ENCODE results near the gene RFTN2. TPM values are rescaled to one million over a fixed set of nuclear protein-coding genes. Genes with fewer than 3 reads are reported as not detected.

The RFTN2 gene
- polyA plus RNA-seq, 1 of the 3 experiments (the other 2 are of a cell fraction): 0.05 TPM

DNA sequence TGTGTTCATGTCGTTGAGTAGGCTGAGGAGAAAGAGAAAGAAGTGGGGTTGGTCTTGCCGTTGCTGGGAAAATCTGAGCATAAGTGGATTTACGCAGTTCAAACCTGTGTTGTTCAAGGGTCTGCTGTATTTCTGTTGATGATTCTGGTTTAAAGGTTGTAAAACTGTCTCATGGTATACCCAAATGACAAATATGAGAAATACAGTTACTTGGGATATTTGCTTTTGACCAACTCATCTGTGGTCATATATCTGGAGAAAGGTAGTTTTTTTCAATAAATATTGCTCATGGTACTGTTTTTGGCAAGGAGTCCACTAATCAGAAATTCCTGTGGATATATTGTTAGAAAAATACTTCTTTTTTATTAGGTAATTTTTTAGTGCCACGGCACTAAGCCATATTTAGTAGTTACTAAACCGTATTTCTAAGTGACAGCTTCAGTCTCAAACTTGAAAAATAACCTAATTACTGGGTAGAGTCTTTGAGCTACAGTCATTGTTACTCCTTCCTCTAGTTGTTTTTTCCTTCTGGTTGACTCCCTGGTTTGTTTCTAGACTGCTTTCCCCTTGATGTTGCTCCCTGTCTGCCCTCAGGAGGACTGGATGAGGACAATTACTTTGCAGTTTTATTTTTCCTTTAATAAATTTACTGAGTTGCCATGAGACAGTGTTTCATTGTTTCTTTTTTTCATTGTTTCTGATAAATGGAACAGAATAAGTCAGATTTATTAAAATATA, 128.1 kb downstream of the RFTN2 start:
- POLR2A ChIA-PET: no interaction called here
- no peak overlapping the region for H3K9ac ChIP-seq
- no peak overlapping the region for H2AFZ ChIP-seq (ENCODE audit: low read depth)
- CTCF ChIA-PET: no interaction called here
- no peak for DNase-seq
- H3K4me2 ChIP-seq: no peak overlapping the region
- H3K9me2 ChIP-seq: no peaks in the 10 kb centered on the region
- H3K27ac ChIP-seq (ENCODE audit: low read depth in 2 of 2, low read length in 1 of 2): no peak overlapping the region
- H3K27me3 ChIP-seq (ENCODE audit: insufficient read depth): no peaks in the 10 kb centered on the region
- TF ChIP-seq, protein P1, sequence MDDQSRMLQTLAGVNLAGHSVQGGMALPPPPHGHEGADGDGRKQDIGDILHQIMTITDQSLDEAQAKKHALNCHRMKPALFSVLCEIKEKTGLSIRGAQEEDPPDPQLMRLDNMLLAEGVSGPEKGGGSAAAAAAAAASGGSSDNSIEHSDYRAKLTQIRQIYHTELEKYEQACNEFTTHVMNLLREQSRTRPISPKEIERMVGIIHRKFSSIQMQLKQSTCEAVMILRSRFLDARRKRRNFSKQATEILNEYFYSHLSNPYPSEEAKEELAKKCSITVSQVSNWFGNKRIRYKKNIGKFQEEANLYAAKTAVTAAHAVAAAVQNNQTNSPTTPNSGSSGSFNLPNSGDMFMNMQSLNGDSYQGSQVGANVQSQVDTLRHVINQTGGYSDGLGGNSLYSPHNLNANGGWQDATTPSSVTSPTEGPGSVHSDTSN (IDR thresholded peaks at IDR 0.05): no peak
- TF ChIP-seq RFX5 (IDR thresholded peaks at IDR 0.05; ENCODE audit: low read length) (no peak), RAD21 (IDR thresholded peaks at IDR 0.05; ENCODE audit: low read length) (no peak)
- H3K79me2 ChIP-seq (ENCODE audit: insufficient read depth): peaks cover 56% of the 10 kb centered on the region
- no peaks in the 10 kb centered on the region for H3K9me3 ChIP-seq
- no peaks in the 10 kb centered on the region for H3K4me1 ChIP-seq (ENCODE audit: control insufficient read depth in 1 of 2, insufficient read depth in 2 of 2, low read depth in 1 of 2, low read length in 1 of 2)
- no peak overlapping the region for H3K4me3 ChIP-seq (ENCODE audit: low read depth in 2 of 2, low read length in 1 of 2)
- peaks cover 36 to 79% of the 10 kb centered on the region in 2 experiments for H3K36me3 ChIP-seq (replicated peaks in 1 of 2; ENCODE audit: control insufficient read depth in 1 of 2, insufficient read depth in 2 of 2, low read length in 1 of 2)
- peaks cover under 1% of the 10 kb centered on the region for H3F3A ChIP-seq (replicated peaks; ENCODE audit: insufficient read depth)
- peaks cover 6% of the 10 kb centered on the region; the same call in 1 of the 2 replicates for H4K20me1 ChIP-seq (ENCODE audit: insufficient read depth)
- WGBS (ENCODE audit: low lambda C conversion rate): 91% methylated on average over 5 of the region's 5 CpGs

DNA sequence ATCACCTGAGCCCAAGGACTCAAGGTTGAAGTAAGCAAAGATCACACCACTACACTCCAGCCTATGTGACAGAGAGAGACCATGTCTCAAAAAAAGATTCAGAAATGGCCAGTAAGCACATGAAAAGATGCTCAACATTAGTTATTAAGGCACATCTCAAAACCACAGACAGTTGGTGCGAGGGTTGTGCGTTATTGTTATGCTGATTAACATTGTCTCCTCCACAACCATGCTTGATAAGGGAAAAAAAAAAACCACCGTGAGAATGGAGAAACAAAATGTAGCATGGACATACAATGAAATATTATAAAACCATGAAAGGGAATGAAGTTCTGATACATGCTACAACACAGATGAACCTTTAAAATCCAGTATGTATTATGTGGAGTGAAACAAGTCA, 132.2 kb downstream of the RFTN2 start:
- H3K36me3 ChIP-seq (replicated peaks in 1 of 2; ENCODE audit: control insufficient read depth in 1 of 2, insufficient read depth in 2 of 2, low read length in 1 of 2): peaks cover 33 to 75% of the 10 kb centered on the region in 2 experiments
- peaks cover 0 to 5% of the 10 kb centered on the region in 2 experiments; a peak in 1 of 4 replicates for H3K4me1 ChIP-seq (ENCODE audit: control insufficient read depth in 1 of 2, insufficient read depth in 2 of 2, low read depth in 1 of 2, low read length in 1 of 2)
- peaks cover 13% of the 10 kb centered on the region for H4K20me1 ChIP-seq (ENCODE audit: insufficient read depth)
- no peak overlapping the region for H2AFZ ChIP-seq (ENCODE audit: low read depth)
- TF ChIP-seq, protein P1 (IDR thresholded peaks at IDR 0.05): no peak
- TF ChIP-seq FOXM1 (IDR thresholded peaks at IDR 0.05; ENCODE audit: low read depth): no peak
- TF ChIP-seq, protein P2, sequence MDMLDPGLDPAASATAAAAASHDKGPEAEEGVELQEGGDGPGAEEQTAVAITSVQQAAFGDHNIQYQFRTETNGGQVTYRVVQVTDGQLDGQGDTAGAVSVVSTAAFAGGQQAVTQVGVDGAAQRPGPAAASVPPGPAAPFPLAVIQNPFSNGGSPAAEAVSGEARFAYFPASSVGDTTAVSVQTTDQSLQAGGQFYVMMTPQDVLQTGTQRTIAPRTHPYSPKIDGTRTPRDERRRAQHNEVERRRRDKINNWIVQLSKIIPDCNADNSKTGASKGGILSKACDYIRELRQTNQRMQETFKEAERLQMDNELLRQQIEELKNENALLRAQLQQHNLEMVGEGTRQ (IDR thresholded peaks at IDR 0.05; ENCODE audit: borderline replicate concordance, low read depth, low read length): no peak
- TF ChIP-seq GATA2 (CRISPR knock-in tag; IDR thresholded peaks at IDR 0.05): no peak
- TF ChIP-seq RCOR1 (IDR thresholded peaks at IDR 0.05; ENCODE audit: low read length): no peak
- TF ChIP-seq FOXJ3 (CRISPR knock-in tag; IDR thresholded peaks at IDR 0.05): no peak
- TF ChIP-seq, protein P3, sequence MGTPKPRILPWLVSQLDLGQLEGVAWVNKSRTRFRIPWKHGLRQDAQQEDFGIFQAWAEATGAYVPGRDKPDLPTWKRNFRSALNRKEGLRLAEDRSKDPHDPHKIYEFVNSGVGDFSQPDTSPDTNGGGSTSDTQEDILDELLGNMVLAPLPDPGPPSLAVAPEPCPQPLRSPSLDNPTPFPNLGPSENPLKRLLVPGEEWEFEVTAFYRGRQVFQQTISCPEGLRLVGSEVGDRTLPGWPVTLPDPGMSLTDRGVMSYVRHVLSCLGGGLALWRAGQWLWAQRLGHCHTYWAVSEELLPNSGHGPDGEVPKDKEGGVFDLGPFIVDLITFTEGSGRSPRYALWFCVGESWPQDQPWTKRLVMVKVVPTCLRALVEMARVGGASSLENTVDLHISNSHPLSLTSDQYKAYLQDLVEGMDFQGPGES (IDR thresholded peaks at IDR 0.05; ENCODE audit: low read depth, low read length): no peak
- no peak for TF ChIP-seq RFX5 (IDR thresholded peaks at IDR 0.05; ENCODE audit: low read length)
- ChIA-PET POLR2A (no interaction called here), CTCF (no interaction called here)
- no peaks in the 10 kb centered on the region for H3K27me3 ChIP-seq (ENCODE audit: insufficient read depth)
- H3K9me3 ChIP-seq: no peaks in the 10 kb centered on the region
- no peak overlapping the region for H3K4me3 ChIP-seq (ENCODE audit: low read depth in 2 of 2, low read length in 1 of 2)
- no peak overlapping the region for H3K4me2 ChIP-seq
- H3K9ac ChIP-seq: no peak overlapping the region
- no peak for DNase-seq
- H3K9me2 ChIP-seq: no peaks in the 10 kb centered on the region
- 100% methylated on average over 3 of the region's 3 CpGs for WGBS (ENCODE audit: low lambda C conversion rate)
- no peaks in the 10 kb centered on the region for H3F3A ChIP-seq (replicated peaks; ENCODE audit: insufficient read depth)
- H3K27ac ChIP-seq (ENCODE audit: low read depth in 2 of 2, low read length in 1 of 2): no peak overlapping the region
- peaks cover 77% of the 10 kb centered on the region for H3K79me2 ChIP-seq (ENCODE audit: insufficient read depth)

All from SK-N-SH (cell line).